ENCODE results near the gene RNU1-4. TPM values are rescaled to one million over a fixed set of nuclear protein-coding genes. Genes with fewer than 3 reads are reported as not detected.
A peak's percentile ranks its signal among the peaks of the same experiment; 100 is the strongest.
"Not testable (repeated sequence)": the region's sequence is repeated elsewhere in the genome, so short reads cannot be mapped to it uniquely, and the experiment has no call there.

Gene RNU1-4
- total and polyA plus RNA-seq, 5 donors from 2014 or later = 23.7 to 3,278 TPM; not detected in 3

GRCh38 chr1:16773723-16774122 lies 33.4 kb downstream of the RNU1-4 start:
- not testable (repeated sequence) for H3K4me3 ChIP-seq (ENCODE audit: low read depth, low read length); H3K27me3 ChIP-seq (ENCODE audit: control insufficient read depth, insufficient read depth, low read length); H3K4me1 Mint-ChIP-seq; H3K4me1 ChIP-seq (ENCODE audit: control insufficient read depth, insufficient read depth, low read length, poor library complexity, severe bottlenecking); H3K9me3 ChIP-seq (ENCODE audit: control insufficient read depth in 2 of 2, low read length in 2 of 2); H3K9me3 Mint-ChIP-seq; H3K36me3 Mint-ChIP-seq; H3K36me3 ChIP-seq (ENCODE audit: control insufficient read depth, insufficient read depth, low read length); DNase-seq; H3K27ac ChIP-seq (ENCODE audit: insufficient read depth, low read length, poor library complexity, severe bottlenecking); H3K27ac Mint-ChIP-seq; ATAC-seq (ENCODE audit: low read depth in 2 of 2); H3K4me3 Mint-ChIP-seq
- H3K27me3 Mint-ChIP-seq = peaks cover 19% of the 10 kb centered on the region

- not testable (repeated sequence) for H3K4me1 Mint-ChIP-seq; H3K9me3 ChIP-seq (ENCODE audit: control insufficient read depth in 2 of 2, low read length in 2 of 2); H3K4me3 Mint-ChIP-seq; H3K9me3 Mint-ChIP-seq; ATAC-seq (ENCODE audit: low read depth in 2 of 2); H3K4me3 ChIP-seq (ENCODE audit: low read depth, low read length); DNase-seq; H3K36me3 ChIP-seq (ENCODE audit: control insufficient read depth, insufficient read depth, low read length); H3K36me3 Mint-ChIP-seq; H3K27ac ChIP-seq (ENCODE audit: insufficient read depth, low read length, poor library complexity, severe bottlenecking); H3K27ac Mint-ChIP-seq; H3K27me3 ChIP-seq (ENCODE audit: control insufficient read depth, insufficient read depth, low read length); H3K4me1 ChIP-seq (ENCODE audit: control insufficient read depth, insufficient read depth, low read length, poor library complexity, severe bottlenecking)
- H3K27me3 Mint-ChIP-seq = peaks cover 19% of the 10 kb centered on the region
Observed at GRCh38 chr1:16774773-16775172, 34.5 kb downstream of the RNU1-4 start.

- H3K27ac ChIP-seq (ENCODE audit: insufficient read depth, low read length, poor library complexity, severe bottlenecking); H3K4me1 Mint-ChIP-seq; H3K27me3 ChIP-seq (ENCODE audit: control insufficient read depth, insufficient read depth, low read length); H3K36me3 ChIP-seq (ENCODE audit: control insufficient read depth, insufficient read depth, low read length); H3K4me3 Mint-ChIP-seq; H3K4me3 ChIP-seq (ENCODE audit: low read depth, low read length); DNase-seq; H3K9me3 ChIP-seq (ENCODE audit: control insufficient read depth in 2 of 2, low read length in 2 of 2); H3K36me3 Mint-ChIP-seq; ATAC-seq (ENCODE audit: low read depth in 2 of 2); H3K27ac Mint-ChIP-seq; H3K9me3 Mint-ChIP-seq; H3K4me1 ChIP-seq (ENCODE audit: control insufficient read depth, insufficient read depth, low read length, poor library complexity, severe bottlenecking): not testable (repeated sequence)
- H3K27me3 Mint-ChIP-seq = peaks cover 23% of the 10 kb centered on the region
Observed at GRCh38 chr1:16775290-16775689, 35.0 kb downstream of the RNU1-4 start.

- not testable (repeated sequence) for ATAC-seq (ENCODE audit: low read depth in 2 of 2); H3K27me3 ChIP-seq (ENCODE audit: control insufficient read depth, insufficient read depth, low read length); H3K36me3 ChIP-seq (ENCODE audit: control insufficient read depth, insufficient read depth, low read length); DNase-seq; H3K4me3 Mint-ChIP-seq; H3K9me3 Mint-ChIP-seq; H3K9me3 ChIP-seq (ENCODE audit: control insufficient read depth in 2 of 2, low read length in 2 of 2); H3K27ac Mint-ChIP-seq; H3K36me3 Mint-ChIP-seq; H3K4me3 ChIP-seq (ENCODE audit: low read depth, low read length); H3K27ac ChIP-seq (ENCODE audit: insufficient read depth, low read length, poor library complexity, severe bottlenecking); H3K4me1 ChIP-seq (ENCODE audit: control insufficient read depth, insufficient read depth, low read length, poor library complexity, severe bottlenecking); H3K4me1 Mint-ChIP-seq
- peaks cover 22% of the 10 kb centered on the region for H3K27me3 Mint-ChIP-seq
Observed at GRCh38 chr1:16776248-16776647, 35.9 kb downstream of the RNU1-4 start.

GRCh38 chr1:16776835-16777234 lies 36.5 kb downstream of the RNU1-4 start:
- not testable (repeated sequence) for H3K36me3 Mint-ChIP-seq; H3K27ac Mint-ChIP-seq; H3K36me3 ChIP-seq (ENCODE audit: control insufficient read depth, insufficient read depth, low read length); H3K4me3 Mint-ChIP-seq; H3K4me1 ChIP-seq (ENCODE audit: control insufficient read depth, insufficient read depth, low read length, poor library complexity, severe bottlenecking); H3K9me3 ChIP-seq (ENCODE audit: control insufficient read depth in 2 of 2, low read length in 2 of 2); H3K27ac ChIP-seq (ENCODE audit: insufficient read depth, low read length, poor library complexity, severe bottlenecking); H3K9me3 Mint-ChIP-seq; ATAC-seq (ENCODE audit: low read depth in 2 of 2); DNase-seq; H3K4me3 ChIP-seq (ENCODE audit: low read depth, low read length); H3K4me1 Mint-ChIP-seq; H3K27me3 ChIP-seq (ENCODE audit: control insufficient read depth, insufficient read depth, low read length)
- peaks cover 22% of the 10 kb centered on the region for H3K27me3 Mint-ChIP-seq

GRCh38 chr1:16777821-16778220 lies 37.5 kb downstream of the RNU1-4 start:
- H3K36me3 Mint-ChIP-seq; H3K9me3 Mint-ChIP-seq; H3K27me3 ChIP-seq (ENCODE audit: control insufficient read depth, insufficient read depth, low read length); H3K4me3 ChIP-seq (ENCODE audit: low read depth, low read length); H3K36me3 ChIP-seq (ENCODE audit: control insufficient read depth, insufficient read depth, low read length); H3K9me3 ChIP-seq (ENCODE audit: control insufficient read depth in 2 of 2, low read length in 2 of 2); H3K4me1 Mint-ChIP-seq; DNase-seq; H3K27ac Mint-ChIP-seq; H3K27ac ChIP-seq (ENCODE audit: insufficient read depth, low read length, poor library complexity, severe bottlenecking); ATAC-seq (ENCODE audit: low read depth in 2 of 2); H3K4me1 ChIP-seq (ENCODE audit: control insufficient read depth, insufficient read depth, low read length, poor library complexity, severe bottlenecking): not testable (repeated sequence)
- Mint-ChIP-seq H3K27me3 (peaks cover 22% of the 10 kb centered on the region), H3K4me3 (peak overlapping the region in 1 of 4 donors; percentile 34)

GRCh38 chr1:16779525-16779924 lies 39.2 kb downstream of the RNU1-4 start:
- H3K27me3 ChIP-seq (ENCODE audit: control insufficient read depth, insufficient read depth, low read length); ATAC-seq (ENCODE audit: low read depth in 2 of 2); H3K36me3 ChIP-seq (ENCODE audit: control insufficient read depth, insufficient read depth, low read length); H3K4me1 Mint-ChIP-seq; H3K36me3 Mint-ChIP-seq; H3K4me3 Mint-ChIP-seq; H3K4me1 ChIP-seq (ENCODE audit: control insufficient read depth, insufficient read depth, low read length, poor library complexity, severe bottlenecking); H3K27ac ChIP-seq (ENCODE audit: insufficient read depth, low read length, poor library complexity, severe bottlenecking); H3K9me3 Mint-ChIP-seq; DNase-seq; H3K9me3 ChIP-seq (ENCODE audit: control insufficient read depth in 2 of 2, low read length in 2 of 2); H3K27ac Mint-ChIP-seq; H3K4me3 ChIP-seq (ENCODE audit: low read depth, low read length): not testable (repeated sequence)
- peaks cover 22% of the 10 kb centered on the region for H3K27me3 Mint-ChIP-seq

- not testable (repeated sequence) for H3K4me1 ChIP-seq (ENCODE audit: control insufficient read depth, insufficient read depth, low read length, poor library complexity, severe bottlenecking); ATAC-seq (ENCODE audit: low read depth in 2 of 2); H3K36me3 ChIP-seq (ENCODE audit: control insufficient read depth, insufficient read depth, low read length); H3K27me3 ChIP-seq (ENCODE audit: control insufficient read depth, insufficient read depth, low read length); H3K27ac ChIP-seq (ENCODE audit: insufficient read depth, low read length, poor library complexity, severe bottlenecking); H3K9me3 Mint-ChIP-seq; H3K27ac Mint-ChIP-seq; H3K9me3 ChIP-seq (ENCODE audit: control insufficient read depth in 2 of 2, low read length in 2 of 2); DNase-seq; H3K4me3 ChIP-seq (ENCODE audit: low read depth, low read length); H3K36me3 Mint-ChIP-seq; H3K4me1 Mint-ChIP-seq; H3K4me3 Mint-ChIP-seq
- peaks cover 22% of the 10 kb centered on the region for H3K27me3 Mint-ChIP-seq
Observed at GRCh38 chr1:16781033-16781432, 40.7 kb downstream of the RNU1-4 start.

All from CD4-positive, CD25-positive, alpha-beta regulatory T cell (primary cell).